GM12864 (cell line): ENCODE measurements around the gene SELPLG.
A peak's percentile ranks its signal among the peaks of the same experiment; 100 is the strongest.
"Not testable (repeated sequence)": the region's sequence is repeated elsewhere in the genome, so short reads cannot be mapped to it uniquely, and the experiment has no call there.

Source experiments
- DNase-seq: peaks from one replicate; pipeline ENCODE4 v3.0.0-alpha.2; 2011; ENCODE audit warnings: low read depth
- H3K4me3 ChIP-seq: 2 replicates; pipeline ENCODE4 v1.5.1; 2011; ENCODE audit warnings: mild to moderate bottlenecking, low read depth, low read length, control low read depth
- CTCF ChIP-seq: IDR thresholded peaks from 2 replicates; pipeline ENCODE4 v1.5.1; 2011; ENCODE audit warnings: low read depth, mild to moderate bottlenecking, moderate library complexity, low read length, control low read depth, inconsistent platforms; ENCODE audit errors: missing control alignments

SELPLG gene

DNA sequence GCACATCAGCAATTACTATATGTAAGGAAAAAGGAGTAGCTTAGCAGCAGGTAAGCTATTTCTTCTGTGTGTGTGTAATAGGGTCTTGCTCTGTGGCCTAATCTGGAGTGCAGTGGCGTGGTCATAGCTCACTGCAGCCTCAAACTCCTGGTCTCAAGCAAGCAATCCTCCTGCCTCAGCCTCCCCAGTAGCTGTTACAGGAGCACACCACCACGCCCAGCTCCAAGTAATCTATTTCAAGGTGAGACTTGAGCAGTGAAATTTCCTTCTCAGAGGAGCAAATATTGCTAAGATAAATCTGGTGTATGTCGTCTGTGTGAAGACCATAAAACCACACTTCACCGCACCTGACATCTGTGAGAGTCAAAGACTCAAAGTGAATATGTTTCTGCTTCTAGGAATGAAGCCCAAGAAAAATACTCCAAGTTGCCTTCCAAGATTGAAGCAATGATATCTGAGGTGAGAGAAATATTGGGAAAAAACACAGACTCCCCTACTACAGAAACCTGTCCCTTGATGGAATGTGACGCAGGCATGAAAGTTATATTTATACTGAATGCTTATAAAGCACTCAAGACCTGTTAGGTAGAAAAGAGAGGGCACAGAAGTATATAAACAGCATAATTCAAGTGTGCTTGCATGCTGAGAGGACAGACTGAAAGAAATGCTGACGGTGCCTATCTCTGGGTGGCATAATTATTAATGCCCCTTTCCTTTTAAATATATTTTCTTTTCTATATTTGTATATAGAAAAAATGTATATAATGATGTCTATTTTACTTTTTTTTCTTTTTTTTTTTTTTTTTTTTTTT lies 2.5 kb upstream of the SELPLG start:
- H3K4me3 ChIP-seq, result peak overlapping the region; percentile 51
- TF ChIP-seq CTCF, result no peak
- no peak for DNase-seq

DNA sequence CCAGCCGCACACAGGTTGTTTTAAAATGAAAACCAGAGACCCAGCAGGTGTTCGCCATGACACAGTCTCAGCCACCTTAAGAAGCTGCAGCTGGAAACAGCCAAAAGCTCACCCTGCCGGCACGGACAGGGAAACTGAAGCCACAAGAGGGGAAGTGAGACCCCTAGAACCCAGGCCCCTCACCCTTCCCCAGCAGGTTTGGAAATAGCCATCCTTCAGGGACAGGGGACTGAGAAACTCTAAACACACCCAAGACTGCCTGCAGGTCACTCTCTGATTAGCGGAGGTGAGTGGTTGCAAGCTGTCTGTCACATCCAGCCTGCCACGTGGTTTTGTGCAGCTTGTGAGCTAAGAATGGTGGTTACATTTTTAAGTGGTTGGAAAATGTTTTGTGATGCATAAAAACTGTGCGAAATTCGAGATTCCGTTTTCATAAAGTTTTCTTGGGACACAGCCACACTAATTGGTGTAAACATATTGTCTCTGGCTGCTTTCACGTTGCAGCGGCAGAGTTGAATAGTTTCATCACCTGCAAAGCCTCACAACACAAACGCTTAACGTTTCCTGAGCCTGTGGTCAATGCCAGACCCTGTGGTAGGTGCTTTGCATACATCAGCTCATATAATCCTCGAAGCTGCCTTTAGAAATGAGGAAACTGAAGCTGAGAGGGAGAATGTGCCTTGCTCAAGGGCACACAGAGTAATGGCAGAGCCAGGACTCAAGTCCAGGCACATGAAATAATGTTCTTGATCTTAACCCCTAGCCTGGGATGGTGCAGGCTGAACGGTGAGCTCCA lies 1.7 kb upstream of the SELPLG start:
- TF ChIP-seq CTCF, result no peak
- peak; percentile 99 for DNase-seq
- H3K4me3 ChIP-seq, result peak overlapping the region; percentile 51

DNA sequence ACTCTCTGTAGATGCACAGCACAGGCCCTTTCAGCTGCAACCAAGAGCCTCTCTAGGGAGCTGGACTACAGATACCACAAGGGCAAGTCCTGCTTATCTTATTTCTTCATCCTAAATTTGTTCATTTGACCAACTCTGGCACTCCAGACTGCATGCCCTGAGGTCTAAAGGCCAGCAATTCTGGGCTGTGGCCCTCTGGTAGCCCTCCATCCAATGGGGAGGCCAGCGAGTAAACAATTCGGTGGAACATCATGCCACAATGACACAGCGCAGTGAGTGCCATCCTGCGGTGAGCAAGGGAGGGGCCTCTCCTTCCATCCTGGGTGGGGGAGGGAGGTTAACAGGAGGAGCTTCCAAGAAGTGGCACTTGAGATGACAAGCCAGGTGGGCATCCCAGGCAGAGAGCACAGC lies 652 bp upstream of the SELPLG start:
- no peak for DNase-seq
- peak overlapping the region; percentile 10 for H3K4me3 ChIP-seq

DNA sequence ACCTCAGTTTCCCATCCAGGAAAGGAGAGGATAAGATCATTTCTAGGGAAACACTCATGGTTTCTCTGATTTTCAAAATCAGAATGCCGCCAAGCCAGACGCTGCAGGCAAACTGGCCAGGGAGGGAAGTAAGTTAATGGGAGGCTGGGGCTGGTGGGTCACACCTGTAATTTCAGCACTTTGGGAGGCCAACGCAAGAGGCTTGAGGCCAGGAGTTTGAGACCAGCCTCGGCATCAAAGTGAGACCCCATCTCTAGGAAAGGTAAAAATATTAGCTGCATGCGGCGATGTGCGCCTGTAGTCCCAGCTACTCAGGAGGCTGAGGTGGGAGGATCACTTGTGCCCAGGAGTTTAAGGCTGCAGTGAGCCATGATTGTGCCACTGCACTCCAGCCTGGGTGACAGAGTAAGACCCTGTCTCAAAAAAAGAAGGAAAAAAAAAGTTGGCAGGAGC lies 587 bp downstream of the SELPLG start:
- TF ChIP-seq CTCF, result no peak
- H3K4me3 ChIP-seq, result peak overlapping the region; percentile 56
- no peak for DNase-seq

More for the DNA sequence above, 652 bp upstream of the SELPLG start:
- no peak for TF ChIP-seq CTCF

GRCh38 chr12:108631261-108631660 lies 2.4 kb downstream of the SELPLG start:
- H3K4me3 ChIP-seq, result not testable (repeated sequence)

GRCh38 chr12:108630481-108631207 lies 3.0 kb downstream of the SELPLG start:
- DNase-seq, result no peak

More at GRCh38 chr12:108631261-108631660, 2.4 kb downstream of the SELPLG start:
- DNase-seq, result not testable (repeated sequence)

More at GRCh38 chr12:108630481-108631207, 3.0 kb downstream of the SELPLG start:
- no peak for TF ChIP-seq CTCF
- H3K4me3 ChIP-seq, result no peak overlapping the region
